ENCODE data around the gene MBNL1. TPM values are rescaled to one million over a fixed set of nuclear protein-coding genes. Genes with fewer than 3 reads are reported as not detected.

The MBNL1 gene
- total RNA-seq, 2 donors from 2014 or later, result 299 to 323 TPM

DNA sequence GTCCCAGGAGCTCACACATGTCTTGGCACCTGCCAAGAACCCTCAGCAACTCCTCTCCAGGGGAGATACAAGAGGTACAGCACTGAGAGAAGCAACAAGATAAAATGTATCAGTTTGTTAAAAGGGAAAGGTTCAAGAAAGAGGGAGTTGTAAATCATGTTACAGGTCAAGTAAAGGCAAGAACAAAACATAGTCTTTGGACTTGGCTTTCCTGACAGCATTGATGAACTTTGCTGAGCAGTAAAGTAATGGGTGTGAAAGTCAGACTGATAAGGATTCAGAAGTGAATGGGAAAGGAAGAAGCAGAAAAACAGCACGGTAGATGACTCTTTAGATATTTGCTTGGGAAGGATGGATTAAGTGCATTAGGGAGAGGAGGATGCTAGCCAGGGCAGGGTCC is 27.1 kb downstream of the MBNL1 start:
- ATAC-seq (replicated peaks in 1 of 2) (no peak), DNase-seq (no peak)
- Mint-ChIP-seq H3K27ac (peak overlapping the region; percentile 94), H3K4me3 (peak overlapping the region; percentile 17 to 65), H3K27me3 (ENCODE audit: low read depth) (no peaks in the 10 kb centered on the region), H3K4me1 (ENCODE audit: low read depth) (peaks cover 87% of the 10 kb centered on the region), H3K9me3 (no peaks in the 10 kb centered on the region), H3K36me3 (ENCODE audit: insufficient read depth in 2 of 2) (peaks cover 7 to 17% of the 10 kb centered on the region in 2 donors)

DNA sequence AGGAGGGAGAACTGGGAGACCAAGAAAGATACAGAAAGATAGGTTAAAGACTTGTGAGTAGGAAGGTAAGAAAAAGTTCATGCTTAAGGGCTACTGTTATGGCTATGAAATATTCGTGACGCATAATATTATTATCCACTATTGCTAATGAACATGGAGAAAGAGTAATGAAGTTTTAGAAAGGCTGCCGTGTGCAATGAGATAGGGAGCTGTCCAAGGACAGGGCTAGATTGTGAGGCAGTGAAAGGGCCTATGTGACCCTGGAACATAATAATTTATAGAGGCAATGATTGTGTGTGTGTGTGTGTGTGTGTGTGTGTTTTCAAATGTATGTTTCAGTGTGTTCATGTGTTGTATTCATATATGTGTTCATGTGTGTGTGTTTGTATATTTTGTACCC is 27.7 kb downstream of the MBNL1 start:
- H3K4me3 Mint-ChIP-seq, result peak overlapping the region; percentile 65 to 83
- H3K36me3 Mint-ChIP-seq (ENCODE audit: insufficient read depth in 2 of 2), result peaks cover 7 to 20% of the 10 kb centered on the region in 2 donors
- ATAC-seq (replicated peaks in 1 of 2), result no peak

DNA sequence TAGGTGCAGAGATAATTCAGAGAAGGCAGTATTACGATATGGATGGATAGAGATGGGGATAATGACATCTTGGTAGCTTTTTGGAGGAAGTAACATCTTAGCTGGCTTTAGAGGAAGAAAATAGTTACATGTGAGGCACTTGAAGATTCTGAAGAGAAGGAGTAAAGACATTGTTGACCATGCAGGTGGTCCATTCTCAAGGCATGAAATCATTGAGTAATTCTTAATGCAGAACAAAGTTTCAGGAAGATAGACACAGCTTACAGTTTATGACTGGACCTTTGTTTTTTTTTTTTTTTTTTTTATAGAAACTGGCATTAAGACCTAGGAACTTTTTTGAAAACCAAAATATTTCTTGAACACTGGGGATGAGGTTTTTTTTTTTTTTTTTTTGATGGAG is 28.2 kb downstream of the MBNL1 start:
- DNase-seq, result no peak
- Mint-ChIP-seq H3K9me3 (no peaks in the 10 kb centered on the region), H3K36me3 (ENCODE audit: insufficient read depth in 2 of 2) (peaks cover 7 to 19% of the 10 kb centered on the region in 2 donors), H3K27me3 (ENCODE audit: low read depth) (no peaks in the 10 kb centered on the region), H3K4me1 (ENCODE audit: low read depth) (peaks cover 87% of the 10 kb centered on the region), H3K4me3 (peak overlapping the region; percentile 65 to 83), H3K27ac (peak overlapping the region; percentile 94)
- ATAC-seq (replicated peaks in 1 of 2), result no peak

More for the DNA sequence above, 27.7 kb downstream of the MBNL1 start:
- H3K27ac Mint-ChIP-seq, result peak overlapping the region; percentile 94
- no peaks in the 10 kb centered on the region for H3K9me3 Mint-ChIP-seq
- DNase-seq, result no peak
- H3K27me3 Mint-ChIP-seq (ENCODE audit: low read depth), result no peaks in the 10 kb centered on the region
- peaks cover 87% of the 10 kb centered on the region for H3K4me1 Mint-ChIP-seq (ENCODE audit: low read depth)

DNA sequence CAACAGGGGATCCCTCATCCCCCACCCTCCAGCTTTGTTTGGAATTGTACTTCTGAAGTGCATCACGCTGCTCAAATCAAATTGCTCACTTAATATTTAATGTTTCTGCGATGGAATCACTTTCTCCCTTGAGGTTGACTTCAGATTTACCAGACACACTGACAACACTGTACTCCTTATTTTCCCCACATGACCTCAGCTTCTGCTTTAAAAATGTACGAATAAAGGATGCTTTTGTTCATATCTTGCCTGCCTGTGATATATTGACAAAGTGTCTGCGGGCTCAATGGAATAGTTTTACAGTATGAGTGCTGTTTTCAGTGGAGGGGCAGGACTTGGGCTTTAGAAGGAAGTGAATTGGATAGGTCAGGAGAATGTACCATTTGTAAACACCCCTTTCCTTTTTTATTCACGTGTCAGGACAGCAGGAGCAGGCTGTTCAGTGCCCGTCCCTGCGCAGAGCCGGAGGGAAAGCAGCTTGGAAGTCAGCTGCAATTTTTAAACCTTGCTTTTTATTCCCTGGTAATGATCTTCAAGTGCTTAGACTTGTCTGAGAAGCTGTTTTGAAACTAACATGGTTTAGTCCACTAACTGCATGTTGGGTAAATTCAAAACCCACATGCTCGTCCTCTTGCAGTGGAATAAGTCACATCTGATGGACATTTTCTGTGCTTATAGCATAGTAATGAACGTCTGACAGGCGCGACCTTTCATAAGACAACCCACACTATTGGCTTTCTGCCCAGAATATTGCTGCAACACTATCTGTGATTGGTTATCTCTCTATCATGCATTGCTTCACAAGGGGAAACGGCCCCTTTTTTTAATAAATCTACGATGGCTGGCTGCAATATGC is 29.9 kb downstream of the MBNL1 start:
- DNase-seq, result peak; percentile 63 to 70
- peak; percentile 84 to 86 for ATAC-seq (replicated peaks in 1 of 2)
- Mint-ChIP-seq H3K9me3 (no peaks in the 10 kb centered on the region), H3K4me3 (peak overlapping the region; percentile 83 to 94), H3K27me3 (ENCODE audit: low read depth) (no peaks in the 10 kb centered on the region), H3K4me1 (ENCODE audit: low read depth) (peaks cover 86% of the 10 kb centered on the region), H3K36me3 (ENCODE audit: insufficient read depth in 2 of 2) (peaks cover 7 to 20% of the 10 kb centered on the region in 2 donors), H3K27ac (peak overlapping the region; percentile 95)

DNA sequence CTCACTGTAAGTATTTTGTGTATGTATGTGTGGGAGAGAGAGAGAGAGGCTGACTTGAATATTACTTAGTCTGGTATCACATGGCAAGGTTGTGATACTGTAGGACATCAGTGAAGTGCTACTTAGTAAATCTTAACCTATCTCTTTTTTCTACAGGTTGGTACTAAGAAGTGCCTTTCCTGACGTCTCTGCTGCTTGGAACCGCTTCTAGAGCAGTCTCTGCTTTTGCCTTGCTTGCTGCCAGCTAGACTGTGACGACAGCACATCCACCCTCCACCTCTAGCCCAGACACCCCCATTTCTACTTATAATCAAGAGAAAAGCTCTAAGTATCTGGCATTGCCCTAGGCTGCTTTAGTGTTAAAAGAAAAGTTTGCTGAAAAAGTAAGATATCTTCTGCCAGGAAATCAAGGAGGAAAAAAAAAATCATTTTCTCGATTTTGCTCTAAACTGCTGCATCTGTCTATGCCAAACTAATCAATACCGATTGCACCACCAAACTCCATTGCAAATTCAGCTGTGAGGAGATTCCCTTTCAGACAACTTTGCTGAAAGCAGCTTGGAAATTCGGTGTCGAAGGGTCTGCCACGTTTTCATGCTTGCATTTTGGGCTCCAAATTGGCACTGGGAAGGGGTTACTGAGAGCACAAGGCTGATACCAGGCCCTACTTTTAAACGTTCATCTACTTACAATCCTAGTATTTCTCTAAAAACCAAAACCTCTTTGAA is 30.7 kb downstream of the MBNL1 start:
- Mint-ChIP-seq H3K4me1 (ENCODE audit: low read depth) (peaks cover 91% of the 10 kb centered on the region), H3K36me3 (ENCODE audit: insufficient read depth in 2 of 2) (peaks cover 7 to 20% of the 10 kb centered on the region in 2 donors), H3K4me3 (peak overlapping the region; percentile 83 to 94), H3K9me3 (no peaks in the 10 kb centered on the region), H3K27me3 (ENCODE audit: low read depth) (no peaks in the 10 kb centered on the region), H3K27ac (peak overlapping the region; percentile 95)
- DNase-seq, result no peak
- ATAC-seq (replicated peaks in 1 of 2), result peak; percentile 52 to 53

DNA sequence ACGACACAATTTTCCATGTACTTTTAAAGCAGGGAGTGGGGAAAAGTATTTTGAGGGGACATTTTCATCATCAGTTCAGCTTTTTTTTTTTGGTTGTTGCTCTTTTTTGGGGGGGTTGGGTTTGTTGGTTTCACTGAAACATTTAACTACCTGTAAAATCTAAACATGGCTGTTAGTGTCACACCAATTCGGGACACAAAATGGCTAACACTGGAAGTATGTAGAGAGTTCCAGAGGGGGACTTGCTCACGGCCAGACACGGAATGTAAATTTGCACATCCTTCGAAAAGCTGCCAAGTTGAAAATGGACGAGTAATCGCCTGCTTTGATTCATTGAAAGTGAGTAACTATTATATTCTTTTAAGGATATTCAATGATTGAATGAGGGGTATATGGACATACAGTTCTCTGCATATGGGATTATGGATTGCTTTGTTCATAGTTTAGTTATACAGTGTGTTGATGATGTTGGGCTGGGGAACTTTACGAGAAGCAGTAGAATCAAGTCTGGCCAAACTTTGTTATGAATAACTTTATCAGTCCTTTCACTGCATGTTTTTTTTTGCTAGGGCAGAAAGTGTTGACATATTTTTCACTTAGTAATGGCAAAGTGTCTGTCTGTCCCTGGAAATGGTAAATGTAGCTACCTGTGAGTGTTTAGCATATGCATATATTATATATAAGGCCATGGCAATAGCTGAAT is 31.5 kb downstream of the MBNL1 start:
- H3K9me3 Mint-ChIP-seq, result no peaks in the 10 kb centered on the region
- peaks cover 92% of the 10 kb centered on the region for H3K4me1 Mint-ChIP-seq (ENCODE audit: low read depth)
- peak overlapping the region; percentile 83 to 94 for H3K4me3 Mint-ChIP-seq
- DNase-seq (no peak), ATAC-seq (replicated peaks in 1 of 2) (no peak)
- peak overlapping the region; percentile 95 for H3K27ac Mint-ChIP-seq
- peaks cover 7 to 20% of the 10 kb centered on the region in 2 donors for H3K36me3 Mint-ChIP-seq (ENCODE audit: insufficient read depth in 2 of 2)
- H3K27me3 Mint-ChIP-seq (ENCODE audit: low read depth), result no peaks in the 10 kb centered on the region

DNA sequence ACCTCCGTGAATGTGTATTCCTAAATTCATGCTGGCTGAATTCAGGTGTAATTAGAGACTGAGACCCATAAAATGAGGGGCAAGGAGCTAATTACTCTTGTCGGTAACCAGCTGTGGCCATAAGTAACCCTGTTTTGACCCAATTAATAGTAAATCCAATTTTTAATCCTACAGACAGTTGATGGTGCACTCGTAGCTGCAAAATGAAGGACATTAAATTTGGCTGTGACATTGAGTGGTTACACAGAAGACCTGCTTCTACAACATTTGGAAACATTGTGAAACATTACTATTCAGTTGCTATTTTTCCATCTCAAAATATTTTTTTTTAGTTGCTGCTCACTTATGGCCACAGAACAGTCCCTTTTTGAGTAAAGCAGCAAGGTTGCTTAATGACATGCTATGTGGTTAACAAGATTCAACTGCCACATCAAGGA is 33.0 kb downstream of the MBNL1 start:
- H3K36me3 Mint-ChIP-seq (ENCODE audit: insufficient read depth in 2 of 2), result peaks cover 5 to 24% of the 10 kb centered on the region in 2 donors
- ATAC-seq (replicated peaks in 1 of 2), result peak; percentile 42 to 47

DNA sequence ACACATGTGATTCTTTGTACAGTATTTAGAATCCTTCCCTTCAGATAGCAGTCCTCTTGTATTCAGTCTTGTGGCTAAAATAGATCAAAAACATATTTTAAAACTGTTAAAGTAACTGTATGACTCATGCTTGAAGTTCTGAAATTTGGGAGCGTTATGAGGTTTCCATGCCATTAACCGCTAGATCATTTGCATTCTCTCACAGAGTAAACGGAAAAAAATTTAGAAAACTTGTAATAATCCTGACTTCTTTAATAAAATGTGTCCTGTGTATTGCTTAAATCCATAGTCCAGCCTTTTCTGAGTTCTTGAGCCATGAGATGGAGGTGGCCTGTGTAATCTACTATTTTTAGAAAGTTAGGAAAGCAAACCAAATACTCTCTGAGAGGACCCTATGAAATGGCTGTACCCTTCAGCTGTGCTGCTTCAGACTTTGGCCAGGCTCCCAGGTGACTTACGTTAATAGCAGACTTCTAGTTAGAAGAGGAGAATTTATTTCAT is 33.8 kb downstream of the MBNL1 start:
- DNase-seq (no peak), ATAC-seq (replicated peaks in 1 of 2) (peak in 1 of 2 donors; percentile 10)
- Mint-ChIP-seq H3K36me3 (ENCODE audit: insufficient read depth in 2 of 2) (peaks cover 4 to 24% of the 10 kb centered on the region in 2 donors), H3K9me3 (no peaks in the 10 kb centered on the region), H3K4me3 (peak overlapping the region; percentile 63 to 81), H3K4me1 (ENCODE audit: low read depth) (peaks cover 91% of the 10 kb centered on the region), H3K27ac (peak overlapping the region; percentile 93), H3K27me3 (ENCODE audit: low read depth) (no peaks in the 10 kb centered on the region)

More for the DNA sequence above, 33.0 kb downstream of the MBNL1 start:
- Mint-ChIP-seq H3K27ac (peak overlapping the region; percentile 96), H3K4me1 (ENCODE audit: low read depth) (peaks cover 91% of the 10 kb centered on the region), H3K4me3 (peak overlapping the region; percentile 66 to 94), H3K9me3 (no peaks in the 10 kb centered on the region), H3K27me3 (ENCODE audit: low read depth) (no peaks in the 10 kb centered on the region)
- DNase-seq, result no peak

DNA sequence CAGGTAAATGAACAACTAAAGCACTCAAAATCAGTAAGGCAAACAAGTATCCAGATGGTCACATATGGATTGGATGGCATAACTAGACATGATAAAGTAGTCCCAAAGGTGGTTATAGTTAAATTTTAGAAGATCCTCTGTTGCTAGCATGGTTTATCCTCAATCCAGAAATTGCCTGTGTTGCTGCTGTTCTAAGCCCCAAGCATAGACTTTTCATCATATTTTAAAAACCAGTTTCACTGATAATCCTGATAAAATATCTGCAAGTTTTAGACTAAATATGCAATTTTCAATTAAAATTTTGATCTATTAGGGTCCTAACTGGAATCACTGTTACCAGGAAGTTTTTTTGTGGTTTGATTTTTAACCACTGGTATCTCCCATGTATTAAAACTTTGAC is 35.4 kb downstream of the MBNL1 start:
- H3K27me3 Mint-ChIP-seq (ENCODE audit: low read depth), result no peaks in the 10 kb centered on the region
- ATAC-seq (replicated peaks in 1 of 2), result no peak
- H3K36me3 Mint-ChIP-seq (ENCODE audit: insufficient read depth in 2 of 2), result peaks cover 4 to 24% of the 10 kb centered on the region in 2 donors
- no peak for DNase-seq
- H3K9me3 Mint-ChIP-seq, result no peaks in the 10 kb centered on the region
- H3K4me1 Mint-ChIP-seq (ENCODE audit: low read depth), result peaks cover 91% of the 10 kb centered on the region
- peak overlapping the region; percentile 88 for H3K27ac Mint-ChIP-seq
- H3K4me3 Mint-ChIP-seq, result no peak overlapping the region

DNA sequence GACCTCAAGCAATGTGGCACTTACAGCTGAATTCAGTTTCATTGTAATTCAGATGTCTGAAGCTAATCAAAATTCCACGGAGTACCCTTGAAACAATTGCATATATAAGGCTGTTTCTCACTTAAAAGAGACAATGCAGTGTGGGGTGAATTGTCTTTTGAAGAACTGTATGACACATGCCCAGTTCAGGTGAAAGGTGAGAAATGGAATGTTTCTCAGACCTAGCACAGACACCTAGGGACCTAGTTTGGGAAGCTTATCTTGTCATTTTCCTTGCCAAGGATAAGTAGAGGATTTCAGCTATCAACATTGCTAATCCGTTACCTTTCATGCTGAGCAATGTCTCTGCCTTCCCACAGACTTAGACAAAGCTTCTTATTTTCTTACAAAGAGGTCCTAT is 36.3 kb downstream of the MBNL1 start:
- ATAC-seq (replicated peaks in 1 of 2) (no peak), DNase-seq (no peak)
- H3K4me1 Mint-ChIP-seq (ENCODE audit: low read depth), result peaks cover 91% of the 10 kb centered on the region
- no peaks in the 10 kb centered on the region for H3K9me3 Mint-ChIP-seq
- peak overlapping the region; percentile 42 for H3K27ac Mint-ChIP-seq
- H3K36me3 Mint-ChIP-seq (ENCODE audit: insufficient read depth in 2 of 2), result peaks cover 2 to 17% of the 10 kb centered on the region in 2 donors
- no peak overlapping the region for H3K4me3 Mint-ChIP-seq
- H3K27me3 Mint-ChIP-seq (ENCODE audit: low read depth), result no peaks in the 10 kb centered on the region

DNA sequence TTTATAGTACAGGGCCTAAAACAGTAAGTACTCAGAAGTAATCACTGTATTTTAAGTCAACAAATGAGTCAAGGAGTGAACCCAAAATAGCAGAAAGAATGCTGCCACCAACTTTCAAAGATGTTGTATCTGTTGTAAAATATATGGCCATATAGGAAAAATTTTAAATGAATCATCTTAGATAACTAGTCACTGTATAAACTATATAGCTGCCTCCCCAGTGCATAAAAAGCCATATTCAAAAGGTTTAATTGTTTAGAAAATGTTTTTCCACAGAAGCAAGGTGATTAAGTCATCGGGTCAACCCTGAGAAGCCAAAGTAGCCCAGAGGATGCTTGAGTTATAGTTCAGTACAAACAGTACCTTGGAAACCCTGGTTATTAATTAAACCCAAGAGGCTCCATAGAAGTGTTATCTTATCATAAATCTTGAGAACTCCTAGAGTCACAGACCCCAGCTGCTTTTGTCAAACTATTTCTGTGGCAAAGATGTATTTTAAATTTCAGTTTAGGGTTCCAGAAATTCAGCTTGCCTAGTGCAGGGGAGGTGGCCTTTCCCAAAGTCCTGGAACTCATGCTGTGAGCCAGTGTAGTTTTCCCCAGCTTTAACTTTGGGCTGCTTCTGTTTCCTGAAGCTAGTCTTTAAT is 39.2 kb downstream of the MBNL1 start:
- Mint-ChIP-seq H3K36me3 (ENCODE audit: insufficient read depth in 2 of 2) (peaks cover 0 to 14% of the 10 kb centered on the region in 2 donors), H3K27ac (peak overlapping the region; percentile 87), H3K27me3 (ENCODE audit: low read depth) (no peaks in the 10 kb centered on the region), H3K4me3 (peak overlapping the region in 1 of 2 donors; percentile 29), H3K9me3 (no peaks in the 10 kb centered on the region), H3K4me1 (ENCODE audit: low read depth) (peaks cover 75% of the 10 kb centered on the region)
- DNase-seq, result no peak
- no peak for ATAC-seq (replicated peaks in 1 of 2)

DNA sequence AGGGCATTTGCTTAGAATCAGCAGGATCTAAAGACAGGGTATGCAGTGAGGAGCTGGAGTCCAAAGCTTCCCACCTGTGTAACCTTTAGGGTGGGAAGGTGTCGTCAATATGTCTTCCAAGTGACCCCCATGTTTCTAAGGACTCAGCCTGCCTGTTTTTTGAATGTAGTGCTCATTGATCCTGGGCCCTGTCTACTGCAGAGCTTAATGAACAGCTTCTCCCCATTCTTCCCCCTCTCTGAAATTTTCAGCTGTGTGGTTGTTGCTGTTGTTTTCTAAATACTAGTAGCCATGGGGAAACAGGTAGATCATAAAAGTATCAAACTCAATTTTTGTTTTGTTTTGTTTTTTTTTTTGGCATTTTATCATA is 39.7 kb downstream of the MBNL1 start:
- Mint-ChIP-seq H3K9me3 (no peaks in the 10 kb centered on the region), H3K27ac (peak overlapping the region; percentile 87), H3K4me1 (ENCODE audit: low read depth) (peaks cover 76% of the 10 kb centered on the region), H3K27me3 (ENCODE audit: low read depth) (no peaks in the 10 kb centered on the region), H3K36me3 (ENCODE audit: insufficient read depth in 2 of 2) (peaks cover 0 to 14% of the 10 kb centered on the region in 2 donors), H3K4me3 (peak overlapping the region; percentile 29)
- no peak for ATAC-seq (replicated peaks in 1 of 2)
- DNase-seq, result no peak
